ENCODE data around the gene AZU1.

Gene AZU1

DNA sequence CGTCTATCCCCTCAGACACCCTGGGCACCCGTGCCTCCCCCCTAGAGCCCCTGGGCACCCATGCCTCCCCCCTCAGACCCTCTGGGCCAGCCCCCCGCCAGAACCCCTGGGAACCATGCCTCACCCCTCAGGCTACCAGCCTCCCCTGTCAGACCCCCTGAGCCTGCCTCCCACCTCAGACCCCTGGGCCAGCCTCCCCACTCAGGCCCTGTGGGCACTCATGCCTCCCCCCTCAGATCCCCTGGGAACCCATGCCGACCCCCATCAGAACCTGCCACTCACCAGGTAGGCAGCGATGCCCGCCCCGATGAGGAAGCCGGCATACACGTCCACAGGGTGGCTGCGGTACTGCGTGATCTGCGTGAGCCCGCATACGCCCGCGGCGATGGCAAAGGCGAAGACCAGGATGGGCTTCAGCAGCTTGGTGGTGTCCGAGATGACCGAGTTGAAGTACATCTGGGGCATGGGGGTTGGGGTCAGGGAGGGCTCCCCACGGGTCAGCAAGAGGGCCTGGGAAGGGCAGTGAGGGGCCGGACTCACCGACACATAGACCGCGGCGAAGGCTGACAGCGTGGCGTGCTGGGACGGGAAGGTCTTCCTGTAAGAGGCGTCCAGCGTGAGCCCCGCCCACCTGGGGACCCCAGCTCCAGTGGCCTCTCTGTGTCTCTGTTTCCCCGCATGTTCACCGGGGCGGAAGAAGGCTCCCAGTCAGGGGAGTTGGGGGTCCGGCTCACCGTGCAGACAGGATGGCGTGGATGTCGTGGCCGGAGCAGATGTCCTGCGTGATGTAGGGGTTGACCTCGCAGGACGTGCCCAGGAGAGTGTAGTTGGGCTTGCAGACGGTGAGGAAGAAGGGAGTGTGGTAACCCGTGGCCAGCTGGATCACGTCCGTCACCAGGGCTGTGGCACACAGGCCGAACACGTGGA is 13.2 kb upstream of the AZU1 start:
- Histone ChIP-seq H3K9me3 (ENCODE audit: control insufficient read depth, insufficient read depth, low read length) (no peaks in the 10 kb centered on the region), H3K36me3 (ENCODE audit: control insufficient read depth, low read length) (peaks cover 56% of the 10 kb centered on the region), H3K4me2 (ENCODE audit: low read length) (no peak overlapping the region), H3K79me2 (ENCODE audit: control insufficient read depth, low read length) (no peaks in the 10 kb centered on the region), H3K4me3 (ENCODE audit: low read length) (no peak overlapping the region), H3K27ac (ENCODE audit: low read depth, low read length) (no peak overlapping the region), H3F3A (ENCODE audit: control insufficient read depth, insufficient read depth) (peaks cover 12% of the 10 kb centered on the region), H3K9me2 (replicated peaks; ENCODE audit: control insufficient read depth, low read length) (no peaks in the 10 kb centered on the region), H3K4me1 (ENCODE audit: control insufficient read depth, low read length) (no peaks in the 10 kb centered on the region), H4K20me1 (ENCODE audit: control insufficient read depth, insufficient read depth, low read depth, low read length) (no peaks in the 10 kb centered on the region), H3K27me3 (ENCODE audit: control insufficient read depth, low read length) (no peaks in the 10 kb centered on the region)
- no peak for TF ChIP-seq EZH2phosphoT487 (IDR thresholded peaks at IDR 0.05; ENCODE audit: borderline replicate concordance, low read length)
- TF ChIP-seq, protein P1, sequence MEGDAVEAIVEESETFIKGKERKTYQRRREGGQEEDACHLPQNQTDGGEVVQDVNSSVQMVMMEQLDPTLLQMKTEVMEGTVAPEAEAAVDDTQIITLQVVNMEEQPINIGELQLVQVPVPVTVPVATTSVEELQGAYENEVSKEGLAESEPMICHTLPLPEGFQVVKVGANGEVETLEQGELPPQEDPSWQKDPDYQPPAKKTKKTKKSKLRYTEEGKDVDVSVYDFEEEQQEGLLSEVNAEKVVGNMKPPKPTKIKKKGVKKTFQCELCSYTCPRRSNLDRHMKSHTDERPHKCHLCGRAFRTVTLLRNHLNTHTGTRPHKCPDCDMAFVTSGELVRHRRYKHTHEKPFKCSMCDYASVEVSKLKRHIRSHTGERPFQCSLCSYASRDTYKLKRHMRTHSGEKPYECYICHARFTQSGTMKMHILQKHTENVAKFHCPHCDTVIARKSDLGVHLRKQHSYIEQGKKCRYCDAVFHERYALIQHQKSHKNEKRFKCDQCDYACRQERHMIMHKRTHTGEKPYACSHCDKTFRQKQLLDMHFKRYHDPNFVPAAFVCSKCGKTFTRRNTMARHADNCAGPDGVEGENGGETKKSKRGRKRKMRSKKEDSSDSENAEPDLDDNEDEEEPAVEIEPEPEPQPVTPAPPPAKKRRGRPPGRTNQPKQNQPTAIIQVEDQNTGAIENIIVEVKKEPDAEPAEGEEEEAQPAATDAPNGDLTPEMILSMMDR (IDR thresholded peaks at IDR 0.05; ENCODE audit: low read depth, low read length, poor library complexity, severe bottlenecking), result no peak

DNA sequence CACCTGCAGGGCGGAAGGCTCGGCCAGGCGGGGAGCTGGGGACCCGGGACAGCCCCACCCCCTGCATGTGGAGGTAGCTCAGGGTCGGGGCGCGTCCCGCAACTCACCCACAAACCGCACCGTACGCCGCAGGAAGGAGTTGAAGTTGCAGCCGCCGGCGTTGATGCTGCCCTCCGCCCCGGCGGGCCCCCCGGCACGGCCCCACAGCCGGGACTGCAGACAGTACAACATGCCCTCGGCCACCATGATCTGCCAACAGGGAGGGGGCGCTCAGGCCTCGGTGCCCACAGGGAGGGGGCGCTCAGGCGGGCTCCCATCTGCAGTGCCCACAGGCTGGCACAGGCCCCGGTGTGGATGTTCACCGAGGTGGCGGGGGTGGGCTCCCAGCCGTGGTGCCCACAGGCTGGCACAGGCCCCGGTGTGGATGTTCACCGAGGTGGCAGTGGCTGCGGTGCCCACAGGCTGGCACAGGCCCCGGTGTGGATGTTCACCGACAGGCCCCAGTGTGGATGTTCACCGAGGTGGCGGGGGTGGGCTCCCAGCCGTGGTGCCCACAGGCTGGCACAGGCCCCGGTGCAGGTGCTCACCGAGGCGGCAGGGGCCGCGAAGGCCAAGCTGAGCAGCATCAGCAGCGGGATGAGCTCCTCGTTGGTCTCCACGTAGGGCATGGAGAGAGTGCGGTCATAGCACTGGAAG is 12.4 kb upstream of the AZU1 start:
- TF ChIP-seq, protein P1 (IDR thresholded peaks at IDR 0.05; ENCODE audit: low read depth, low read length, poor library complexity, severe bottlenecking), result no peak
- TF ChIP-seq EZH2phosphoT487 (IDR thresholded peaks at IDR 0.05; ENCODE audit: borderline replicate concordance, low read length), result no peak
- Histone ChIP-seq H3K27me3 (ENCODE audit: control insufficient read depth, low read length) (no peaks in the 10 kb centered on the region), H3K9me2 (replicated peaks; ENCODE audit: control insufficient read depth, low read length) (no peaks in the 10 kb centered on the region), H3K36me3 (ENCODE audit: control insufficient read depth, low read length) (peaks cover 48% of the 10 kb centered on the region), H3K4me2 (ENCODE audit: low read length) (no peak overlapping the region), H3K79me2 (ENCODE audit: control insufficient read depth, low read length) (no peaks in the 10 kb centered on the region), H3K4me3 (ENCODE audit: low read length) (no peak overlapping the region), H3F3A (ENCODE audit: control insufficient read depth, insufficient read depth) (peaks cover 9% of the 10 kb centered on the region; the same call in 1 of the 2 replicates), H3K27ac (ENCODE audit: low read depth, low read length) (no peak overlapping the region), H3K4me1 (ENCODE audit: control insufficient read depth, low read length) (no peaks in the 10 kb centered on the region), H4K20me1 (ENCODE audit: control insufficient read depth, insufficient read depth, low read depth, low read length) (no peaks in the 10 kb centered on the region), H3K9me3 (ENCODE audit: control insufficient read depth, insufficient read depth, low read length) (no peaks in the 10 kb centered on the region)

DNA sequence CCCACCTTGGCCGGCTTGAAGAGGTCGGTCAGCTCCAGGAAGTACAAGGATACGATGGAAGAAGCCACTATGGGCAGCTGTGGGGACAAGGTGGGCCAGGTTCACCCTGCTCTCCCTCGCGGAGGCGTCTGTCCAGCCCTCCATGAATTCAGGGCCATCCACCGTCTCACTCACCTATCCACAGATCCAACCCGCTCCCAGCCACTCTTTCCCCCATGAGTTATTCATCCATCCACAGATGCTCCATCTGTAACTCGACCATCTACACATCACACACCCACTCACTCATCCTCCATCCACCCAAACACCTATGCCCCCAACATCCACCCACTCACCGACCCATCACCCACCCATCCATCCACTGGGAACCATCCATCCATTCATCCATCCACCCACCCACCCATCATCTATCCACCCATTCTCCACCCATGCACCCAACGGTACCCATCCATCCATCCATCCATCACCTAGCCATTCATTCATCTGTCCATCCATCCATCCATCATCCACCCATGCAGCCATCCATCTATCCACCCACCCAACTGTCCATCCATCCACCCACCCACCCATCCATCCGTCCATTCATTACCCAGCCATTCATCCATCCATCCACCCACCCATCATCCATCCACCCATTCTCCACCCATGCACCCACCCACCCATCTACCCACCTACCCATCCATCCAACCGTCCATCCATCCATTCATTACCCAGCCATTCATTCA is 11.7 kb upstream of the AZU1 start:
- Histone ChIP-seq H3K27me3 (ENCODE audit: control insufficient read depth, low read length) (no peaks in the 10 kb centered on the region), H4K20me1 (ENCODE audit: control insufficient read depth, insufficient read depth, low read depth, low read length) (no peaks in the 10 kb centered on the region), H3F3A (ENCODE audit: control insufficient read depth, insufficient read depth) (peaks cover 9% of the 10 kb centered on the region; the same call in 1 of the 2 replicates), H3K4me1 (ENCODE audit: control insufficient read depth, low read length) (no peaks in the 10 kb centered on the region), H3K9me2 (replicated peaks; ENCODE audit: control insufficient read depth, low read length) (no peaks in the 10 kb centered on the region), H3K36me3 (ENCODE audit: control insufficient read depth, low read length) (peaks cover 40% of the 10 kb centered on the region), H3K79me2 (ENCODE audit: control insufficient read depth, low read length) (no peaks in the 10 kb centered on the region), H3K4me3 (ENCODE audit: low read length) (no peak overlapping the region), H3K4me2 (ENCODE audit: low read length) (no peak overlapping the region), H3K9me3 (ENCODE audit: control insufficient read depth, insufficient read depth, low read length) (no peaks in the 10 kb centered on the region), H3K27ac (ENCODE audit: low read depth, low read length) (no peak overlapping the region)
- no peak for TF ChIP-seq EZH2phosphoT487 (IDR thresholded peaks at IDR 0.05; ENCODE audit: borderline replicate concordance, low read length)
- TF ChIP-seq, protein P1 (IDR thresholded peaks at IDR 0.05; ENCODE audit: low read depth, low read length, poor library complexity, severe bottlenecking), result no peak
